WTC11 (cell line): Measurements from ENCODE around the gene SPACA9. TPM values are rescaled to one million over a fixed set of nuclear protein-coding genes. Genes with fewer than 3 reads are reported as not detected.

Experiments
- ATAC-seq: fragments of 200-7000 bp; cut with Tn5 transposase; 2 replicates; pipeline ENCODE4 v1.10.0; 2021; ENCODE audit warnings: mild to moderate bottlenecking, moderate library complexity
- CTCF ChIA-PET: fragments of 300-600 bp; sonication (Branson Sonifier 250); formaldehyde crosslinking; loops from one replicate; lab custom pipeline; 2021; ENCODE audit warnings: antibody characterized with exemption; lab: Charles Lee
- POLR2A ChIA-PET: fragments of 350-600 bp; sonication (Branson Sonifier 250); formaldehyde crosslinking; loops from one replicate; lab custom pipeline; 2021; ENCODE audit warnings: antibody characterized with exemption; lab: Charles Lee
- DNase-seq: peaks from one replicate; pipeline ENCODE4 v3.0.0; 2021; ENCODE audit warnings: low spot score
- H3K27ac Mint-ChIP-seq: 2 replicates; pipeline ENCODE4 v1.8.0; 2021; ENCODE audit warnings: mixed read lengths
- H3K27me3 Mint-ChIP-seq: 2 replicates; pipeline ENCODE4 v1.8.0; 2021; ENCODE audit warnings: low read depth, mild to moderate bottlenecking, moderate library complexity, mixed read lengths
- H3K36me3 Mint-ChIP-seq: 2 replicates; pipeline ENCODE4 v1.8.0; 2021; ENCODE audit warnings: mixed read lengths
- H3K4me1 Mint-ChIP-seq: 2 replicates; pipeline ENCODE4 v1.8.0; 2022; ENCODE audit warnings: mixed read lengths
- H3K4me3 Mint-ChIP-seq: 2 replicates; pipeline ENCODE4 v1.8.0; 2021; ENCODE audit warnings: mild to moderate bottlenecking, moderate library complexity, mixed read lengths
- H3K9me3 Mint-ChIP-seq: 2 replicates; pipeline ENCODE4 v1.8.0; 2021; ENCODE audit warnings: mixed read lengths
- CREB1 ChIP-seq: sonication (generic); formaldehyde crosslinking; IDR thresholded peaks from 2 replicates; pipeline ENCODE4 v1.8.0; 2023; ENCODE audit warnings: mild to moderate bottlenecking, missing genetic modification reagents
- EMX1 ChIP-seq: fragments of 250-450 bp; sonication (Bioruptor Pico); IDR thresholded peaks from 2 replicates; pipeline ENCODE4 v1.8.0; 2021; ENCODE audit warnings: mild to moderate bottlenecking
- ETV6 ChIP-seq: sonication (generic); formaldehyde crosslinking; IDR thresholded peaks from 2 replicates; pipeline ENCODE4 v1.8.1; 2022; ENCODE audit warnings: mild to moderate bottlenecking, missing genetic modification reagents
- MXD4 ChIP-seq: fragments of 250-450 bp; sonication (Bioruptor Pico); IDR thresholded peaks from 2 replicates; pipeline ENCODE4 v1.8.0; 2021; ENCODE audit warnings: mild to moderate bottlenecking, moderate library complexity, borderline replicate concordance
- MYBL2 ChIP-seq: sonication (generic); formaldehyde crosslinking; IDR thresholded peaks from 2 replicates; pipeline ENCODE4 v1.8.1; 2023; ENCODE audit warnings: mild to moderate bottlenecking, moderate library complexity, missing genetic modification reagents
- NFATC4 ChIP-seq: fragments of 250-450 bp; sonication (Bioruptor Pico); IDR thresholded peaks from 2 replicates; pipeline ENCODE4 v1.9.0; 2021; ENCODE audit warnings: mild to moderate bottlenecking
- NR3C1 ChIP-seq: sonication (generic); formaldehyde crosslinking; conservative IDR thresholded peaks from 2 replicates; pipeline ENCODE4 v1.8.1; 2023; ENCODE audit warnings: low read depth, mild to moderate bottlenecking, missing genetic modification reagents
- OVOL2 ChIP-seq: fragments of 250-450 bp; sonication (Bioruptor Pico); IDR thresholded peaks from 2 replicates; pipeline ENCODE4 v1.9.0; 2021; ENCODE audit warnings: mild to moderate bottlenecking, borderline replicate concordance
- RELA ChIP-seq: sonication (generic); formaldehyde crosslinking; IDR thresholded peaks from 2 replicates; pipeline ENCODE4 v1.8.1; 2022; ENCODE audit warnings: missing genetic modification reagents, mild to moderate bottlenecking, borderline replicate concordance
- RORB ChIP-seq: fragments of 250-450 bp; sonication (Bioruptor Pico); IDR thresholded peaks from 2 replicates; pipeline ENCODE4 v1.9.0; 2021; ENCODE audit warnings: mild to moderate bottlenecking
- TCF7 ChIP-seq: sonication (generic); formaldehyde crosslinking; IDR thresholded peaks from 2 replicates; pipeline ENCODE4 v1.8.0; 2022; ENCODE audit warnings: mild to moderate bottlenecking, low read depth, missing genetic modification reagents, moderate library complexity
- TEAD1 ChIP-seq: sonication (generic); formaldehyde crosslinking; IDR thresholded peaks from 2 replicates; pipeline ENCODE4 v1.8.0; 2022; ENCODE audit warnings: mild to moderate bottlenecking, missing genetic modification reagents
- ZNF121 ChIP-seq: sonication (generic); formaldehyde crosslinking; IDR thresholded peaks from 2 replicates; pipeline ENCODE4 v1.8.0; 2023; ENCODE audit warnings: missing genetic modification reagents
- ZNF219 ChIP-seq: sonication (generic); formaldehyde crosslinking; IDR thresholded peaks from 2 replicates; pipeline ENCODE4 v1.8.0; 2023; ENCODE audit warnings: missing genetic modification reagents, mild to moderate bottlenecking, borderline replicate concordance
- ZNF232 ChIP-seq: sonication (generic); formaldehyde crosslinking; IDR thresholded peaks from 2 replicates; pipeline ENCODE4 v1.8.0; 2022; ENCODE audit warnings: mild to moderate bottlenecking, missing genetic modification reagents
- ZNF317 ChIP-seq: sonication (generic); formaldehyde crosslinking; IDR thresholded peaks from 2 replicates; pipeline ENCODE4 v1.8.1; 2023; ENCODE audit warnings: low read depth, mild to moderate bottlenecking, moderate library complexity, missing genetic modification reagents, borderline replicate concordance
- ZNF416 ChIP-seq: fragments of 250-450 bp; sonication (Bioruptor Pico); IDR thresholded peaks from 2 replicates; pipeline ENCODE4 v1.9.0; 2021; ENCODE audit warnings: mild to moderate bottlenecking, inconsistent platforms
- ZNF671 ChIP-seq: fragments of 250-450 bp; sonication (Bioruptor Pico); IDR thresholded peaks from 2 replicates; pipeline ENCODE4 v1.8.0; 2021; ENCODE audit warnings: mild to moderate bottlenecking
- total RNA-seq: library from RNA; stranded (reverse); gene quantifications from 3 replicates; pipeline ENCODE4 v1.2.3, GENCODE V29; 2021
- TF ChIP-seq, protein P1 (sequence below): fragments of 250-450 bp; sonication (Bioruptor Pico); IDR thresholded peaks from 2 replicates; pipeline ENCODE4 v1.9.0; 2021; ENCODE audit warnings: moderate library complexity, mild to moderate bottlenecking, inconsistent platforms, borderline replicate concordance
- TF ChIP-seq, protein P2 (sequence below): sonication (generic); formaldehyde crosslinking; IDR thresholded peaks from 2 replicates; pipeline ENCODE4 v1.8.1; 2022; ENCODE audit warnings: missing genetic modification reagents, borderline replicate concordance
- TF ChIP-seq, protein P3 (sequence below): sonication (generic); formaldehyde crosslinking; IDR thresholded peaks from 2 replicates; pipeline ENCODE4 v1.8.0; 2023; ENCODE audit warnings: missing genetic modification reagents, mild to moderate bottlenecking, borderline replicate concordance
- TF ChIP-seq, protein P4 (sequence below): sonication (generic); formaldehyde crosslinking; IDR thresholded peaks from 2 replicates; pipeline ENCODE4 v1.8.1; 2022; ENCODE audit warnings: low read depth, missing genetic modification reagents, borderline replicate concordance
- TF ChIP-seq, protein P5 (sequence below): sonication (generic); formaldehyde crosslinking; IDR thresholded peaks from 2 replicates; pipeline ENCODE4 v1.8.0; 2022; ENCODE audit warnings: missing genetic modification reagents

Gene SPACA9
- total RNA-seq, 1 experiment from 2014 or later: 0.48 TPM

DNA sequence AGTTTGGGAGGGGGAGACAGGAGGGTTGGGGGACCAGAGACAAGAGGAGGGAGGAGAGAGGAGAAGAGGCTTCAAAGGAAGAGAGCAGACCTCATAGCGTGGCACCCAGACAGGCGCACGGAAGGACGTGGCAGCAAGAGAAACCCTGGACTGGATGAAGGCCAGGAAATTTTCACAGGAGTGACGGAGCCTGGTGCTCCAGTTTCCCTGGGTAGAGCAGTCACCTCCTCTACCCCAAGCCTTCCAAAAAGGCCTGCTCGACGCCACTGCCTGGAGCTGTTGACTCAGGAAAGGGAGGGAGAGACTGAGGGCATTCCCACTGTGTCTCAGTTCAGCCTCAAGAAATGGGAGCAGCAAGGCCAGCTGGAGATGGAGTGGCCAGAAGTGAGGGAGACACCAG is 19.9 kb upstream of the SPACA9 start (continued):
- TF ChIP-seq, protein P1, sequence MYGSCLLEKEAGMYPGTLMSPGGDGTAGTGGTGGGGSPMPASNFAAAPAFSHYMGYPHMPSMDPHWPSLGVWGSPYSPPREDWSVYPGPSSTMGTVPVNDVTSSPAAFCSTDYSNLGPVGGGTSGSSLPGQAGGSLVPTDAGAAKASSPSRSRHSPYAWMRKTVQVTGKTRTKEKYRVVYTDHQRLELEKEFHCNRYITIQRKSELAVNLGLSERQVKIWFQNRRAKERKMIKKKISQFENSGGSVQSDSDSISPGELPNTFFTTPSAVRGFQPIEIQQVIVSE (CRISPR knock-in tag): no peak

DNA sequence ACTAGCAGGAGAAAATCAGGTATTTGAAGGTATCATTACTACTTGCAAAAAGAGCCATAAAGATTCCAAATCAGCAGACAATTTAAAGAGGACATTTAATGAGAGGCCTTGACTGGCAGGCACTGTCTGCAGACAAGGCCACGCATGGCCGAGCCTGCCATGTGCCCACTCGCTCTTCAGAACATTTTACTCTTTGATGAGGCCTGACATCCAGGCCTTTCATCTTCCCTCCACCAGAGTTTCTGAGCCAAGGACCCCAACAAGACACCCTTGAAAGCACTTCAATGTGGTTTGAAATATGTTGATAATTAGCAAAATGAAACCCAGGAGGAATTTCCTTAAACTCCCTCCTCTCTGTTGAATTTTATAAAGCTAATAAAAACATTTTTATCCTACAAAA is 17.0 kb upstream of the SPACA9 start:
- TF ChIP-seq TCF7: no peak
- no peak for TF ChIP-seq MXD4 (CRISPR knock-in tag)
- TF ChIP-seq, protein P2, sequence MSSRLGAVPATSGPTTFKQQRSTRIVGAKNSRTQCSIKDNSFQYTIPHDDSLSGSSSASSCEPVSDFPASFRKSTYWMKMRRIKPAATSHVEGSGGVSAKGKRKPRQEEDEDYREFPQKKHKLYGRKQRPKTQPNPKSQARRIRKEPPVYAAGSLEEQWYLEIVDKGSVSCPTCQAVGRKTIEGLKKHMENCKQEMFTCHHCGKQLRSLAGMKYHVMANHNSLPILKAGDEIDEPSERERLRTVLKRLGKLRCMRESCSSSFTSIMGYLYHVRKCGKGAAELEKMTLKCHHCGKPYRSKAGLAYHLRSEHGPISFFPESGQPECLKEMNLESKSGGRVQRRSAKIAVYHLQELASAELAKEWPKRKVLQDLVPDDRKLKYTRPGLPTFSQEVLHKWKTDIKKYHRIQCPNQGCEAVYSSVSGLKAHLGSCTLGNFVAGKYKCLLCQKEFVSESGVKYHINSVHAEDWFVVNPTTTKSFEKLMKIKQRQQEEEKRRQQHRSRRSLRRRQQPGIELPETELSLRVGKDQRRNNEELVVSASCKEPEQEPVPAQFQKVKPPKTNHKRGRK (CRISPR knock-in tag): no peak
- no peak for TF ChIP-seq NR3C1
- TF ChIP-seq OVOL2 (CRISPR knock-in tag): no peak
- no peak for TF ChIP-seq ZNF416
- TF ChIP-seq ZNF317 (CRISPR knock-in tag): no peak
- TF ChIP-seq ZNF671 (CRISPR knock-in tag): no peak
- TF ChIP-seq RELA: no peak
- TF ChIP-seq RORB (CRISPR knock-in tag): no peak
- CTCF ChIA-PET: no interaction called here
- Mint-ChIP-seq H3K4me1 (peaks cover 21% of the 10 kb centered on the region), H3K27me3 (no peaks in the 10 kb centered on the region; the same call in 1 of the 2 replicates), H3K9me3 (no peaks in the 10 kb centered on the region), H3K27ac (no peak overlapping the region), H3K4me3 (no peak overlapping the region), H3K36me3 (no peaks in the 10 kb centered on the region)
- POLR2A ChIA-PET: no interaction called here
- DNase-seq (no peak), ATAC-seq (no peak)

DNA sequence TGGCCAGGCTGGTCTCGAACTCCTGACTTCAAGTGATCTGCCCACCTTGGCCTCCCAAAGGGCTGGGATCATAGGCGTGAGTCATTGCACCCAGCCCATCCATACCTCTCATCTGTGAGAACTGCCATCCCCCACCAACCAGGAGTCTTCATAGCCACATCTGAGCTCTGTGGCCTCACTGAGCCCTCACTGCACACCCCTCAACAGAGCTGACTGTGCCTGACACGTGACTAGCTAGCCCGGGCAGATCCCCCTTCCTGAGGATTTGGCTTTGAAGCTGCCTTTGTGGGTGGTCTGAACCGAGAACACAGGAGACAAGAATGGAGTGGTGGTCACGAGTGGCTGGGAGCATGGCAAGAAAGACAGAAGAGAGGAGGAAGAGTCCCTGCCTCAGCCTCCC is 16.2 kb upstream of the SPACA9 start:
- DNase-seq: no peak
- Mint-ChIP-seq H3K36me3 (no peaks in the 10 kb centered on the region), H3K4me1 (peaks cover 19% of the 10 kb centered on the region), H3K9me3 (no peaks in the 10 kb centered on the region), H3K4me3 (no peak overlapping the region), H3K27ac (peak overlapping the region; percentile 24; the same call in 1 of the 2 replicates), H3K27me3 (no peaks in the 10 kb centered on the region; the same call in 1 of the 2 replicates)
- POLR2A ChIA-PET: no interaction called here
- ATAC-seq: no peak
- CTCF ChIA-PET: interaction anchor here (0.9 kb wide), 1 partner anchor 14 kb away, joined by 7 read pairs; no protein-coding TSS in a partner anchor
- TF ChIP-seq, protein P3, sequence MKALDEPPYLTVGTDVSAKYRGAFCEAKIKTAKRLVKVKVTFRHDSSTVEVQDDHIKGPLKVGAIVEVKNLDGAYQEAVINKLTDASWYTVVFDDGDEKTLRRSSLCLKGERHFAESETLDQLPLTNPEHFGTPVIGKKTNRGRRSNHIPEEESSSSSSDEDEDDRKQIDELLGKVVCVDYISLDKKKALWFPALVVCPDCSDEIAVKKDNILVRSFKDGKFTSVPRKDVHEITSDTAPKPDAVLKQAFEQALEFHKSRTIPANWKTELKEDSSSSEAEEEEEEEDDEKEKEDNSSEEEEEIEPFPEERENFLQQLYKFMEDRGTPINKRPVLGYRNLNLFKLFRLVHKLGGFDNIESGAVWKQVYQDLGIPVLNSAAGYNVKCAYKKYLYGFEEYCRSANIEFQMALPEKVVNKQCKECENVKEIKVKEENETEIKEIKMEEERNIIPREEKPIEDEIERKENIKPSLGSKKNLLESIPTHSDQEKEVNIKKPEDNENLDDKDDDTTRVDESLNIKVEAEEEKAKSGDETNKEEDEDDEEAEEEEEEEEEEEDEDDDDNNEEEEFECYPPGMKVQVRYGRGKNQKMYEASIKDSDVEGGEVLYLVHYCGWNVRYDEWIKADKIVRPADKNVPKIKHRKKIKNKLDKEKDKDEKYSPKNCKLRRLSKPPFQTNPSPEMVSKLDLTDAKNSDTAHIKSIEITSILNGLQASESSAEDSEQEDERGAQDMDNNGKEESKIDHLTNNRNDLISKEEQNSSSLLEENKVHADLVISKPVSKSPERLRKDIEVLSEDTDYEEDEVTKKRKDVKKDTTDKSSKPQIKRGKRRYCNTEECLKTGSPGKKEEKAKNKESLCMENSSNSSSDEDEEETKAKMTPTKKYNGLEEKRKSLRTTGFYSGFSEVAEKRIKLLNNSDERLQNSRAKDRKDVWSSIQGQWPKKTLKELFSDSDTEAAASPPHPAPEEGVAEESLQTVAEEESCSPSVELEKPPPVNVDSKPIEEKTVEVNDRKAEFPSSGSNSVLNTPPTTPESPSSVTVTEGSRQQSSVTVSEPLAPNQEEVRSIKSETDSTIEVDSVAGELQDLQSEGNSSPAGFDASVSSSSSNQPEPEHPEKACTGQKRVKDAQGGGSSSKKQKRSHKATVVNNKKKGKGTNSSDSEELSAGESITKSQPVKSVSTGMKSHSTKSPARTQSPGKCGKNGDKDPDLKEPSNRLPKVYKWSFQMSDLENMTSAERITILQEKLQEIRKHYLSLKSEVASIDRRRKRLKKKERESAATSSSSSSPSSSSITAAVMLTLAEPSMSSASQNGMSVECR (CRISPR knock-in tag): no peak
- TF ChIP-seq MYBL2 (CRISPR knock-in tag) (no peak), ZNF121 (no peak), NFATC4 (CRISPR knock-in tag) (no peak), NR3C1 (no peak), ZNF219 (CRISPR knock-in tag) (no peak), ETV6 (no peak), TEAD1 (CRISPR knock-in tag) (no peak), EMX1 (CRISPR knock-in tag) (no peak), CREB1 (CRISPR knock-in tag) (no peak), ZNF232 (CRISPR knock-in tag) (no peak)
- TF ChIP-seq, protein P4, sequence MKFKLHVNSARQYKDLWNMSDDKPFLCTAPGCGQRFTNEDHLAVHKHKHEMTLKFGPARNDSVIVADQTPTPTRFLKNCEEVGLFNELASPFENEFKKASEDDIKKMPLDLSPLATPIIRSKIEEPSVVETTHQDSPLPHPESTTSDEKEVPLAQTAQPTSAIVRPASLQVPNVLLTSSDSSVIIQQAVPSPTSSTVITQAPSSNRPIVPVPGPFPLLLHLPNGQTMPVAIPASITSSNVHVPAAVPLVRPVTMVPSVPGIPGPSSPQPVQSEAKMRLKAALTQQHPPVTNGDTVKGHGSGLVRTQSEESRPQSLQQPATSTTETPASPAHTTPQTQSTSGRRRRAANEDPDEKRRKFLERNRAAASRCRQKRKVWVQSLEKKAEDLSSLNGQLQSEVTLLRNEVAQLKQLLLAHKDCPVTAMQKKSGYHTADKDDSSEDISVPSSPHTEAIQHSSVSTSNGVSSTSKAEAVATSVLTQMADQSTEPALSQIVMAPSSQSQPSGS (CRISPR knock-in tag): no peak
- TF ChIP-seq, protein P1 (CRISPR knock-in tag): no peak
- TF ChIP-seq, protein P5, sequence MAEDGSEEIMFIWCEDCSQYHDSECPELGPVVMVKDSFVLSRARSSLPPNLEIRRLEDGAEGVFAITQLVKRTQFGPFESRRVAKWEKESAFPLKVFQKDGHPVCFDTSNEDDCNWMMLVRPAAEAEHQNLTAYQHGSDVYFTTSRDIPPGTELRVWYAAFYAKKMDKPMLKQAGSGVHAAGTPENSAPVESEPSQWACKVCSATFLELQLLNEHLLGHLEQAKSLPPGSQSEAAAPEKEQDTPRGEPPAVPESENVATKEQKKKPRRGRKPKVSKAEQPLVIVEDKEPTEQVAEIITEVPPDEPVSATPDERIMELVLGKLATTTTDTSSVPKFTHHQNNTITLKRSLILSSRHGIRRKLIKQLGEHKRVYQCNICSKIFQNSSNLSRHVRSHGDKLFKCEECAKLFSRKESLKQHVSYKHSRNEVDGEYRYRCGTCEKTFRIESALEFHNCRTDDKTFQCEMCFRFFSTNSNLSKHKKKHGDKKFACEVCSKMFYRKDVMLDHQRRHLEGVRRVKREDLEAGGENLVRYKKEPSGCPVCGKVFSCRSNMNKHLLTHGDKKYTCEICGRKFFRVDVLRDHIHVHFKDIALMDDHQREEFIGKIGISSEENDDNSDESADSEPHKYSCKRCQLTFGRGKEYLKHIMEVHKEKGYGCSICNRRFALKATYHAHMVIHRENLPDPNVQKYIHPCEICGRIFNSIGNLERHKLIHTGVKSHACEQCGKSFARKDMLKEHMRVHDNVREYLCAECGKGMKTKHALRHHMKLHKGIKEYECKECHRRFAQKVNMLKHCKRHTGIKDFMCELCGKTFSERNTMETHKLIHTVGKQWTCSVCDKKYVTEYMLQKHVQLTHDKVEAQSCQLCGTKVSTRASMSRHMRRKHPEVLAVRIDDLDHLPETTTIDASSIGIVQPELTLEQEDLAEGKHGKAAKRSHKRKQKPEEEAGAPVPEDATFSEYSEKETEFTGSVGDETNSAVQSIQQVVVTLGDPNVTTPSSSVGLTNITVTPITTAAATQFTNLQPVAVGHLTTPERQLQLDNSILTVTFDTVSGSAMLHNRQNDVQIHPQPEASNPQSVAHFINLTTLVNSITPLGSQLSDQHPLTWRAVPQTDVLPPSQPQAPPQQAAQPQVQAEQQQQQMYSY (CRISPR knock-in tag): no peak
